ENCODE measurements around the gene ARL3.

Gene ARL3

GRCh38 chr10:102721954-102722353 is 7.8 kb upstream of the ARL3 start:
- TF ChIP-seq CREB5 (CRISPR knock-in tag; IDR thresholded peaks at IDR 0.05; ENCODE audit: low read depth): no peak
- no peak for TF ChIP-seq CSRNP3 (CRISPR knock-in tag; IDR thresholded peaks at IDR 0.05)
- no peak for TF ChIP-seq CSDC2 (CRISPR knock-in tag; IDR thresholded peaks at IDR 0.05)
- TF ChIP-seq SNAI2 (CRISPR knock-in tag; IDR thresholded peaks at IDR 0.05): no peak
- no peak for TF ChIP-seq ZNF565 (CRISPR knock-in tag; conservative IDR thresholded peaks at IDR 0.05; ENCODE audit: low read depth)
- TF ChIP-seq ESRRG (CRISPR knock-in tag; IDR thresholded peaks at IDR 0.05): no peak
- TF ChIP-seq TSHZ2 (CRISPR knock-in tag; IDR thresholded peaks at IDR 0.05): no peak
- TF ChIP-seq ISL1 (CRISPR knock-in tag; IDR thresholded peaks at IDR 0.05): no peak
- TF ChIP-seq ZNF70 (CRISPR knock-in tag; IDR thresholded peaks at IDR 0.05): no peak
- no peak for TF ChIP-seq OSR1 (CRISPR knock-in tag; IDR thresholded peaks at IDR 0.05)
- no peak for TF ChIP-seq ZFP3 (CRISPR knock-in tag; IDR thresholded peaks at IDR 0.05)
- TF ChIP-seq PPARA (CRISPR knock-in tag; IDR thresholded peaks at IDR 0.05; ENCODE audit: borderline replicate concordance): no peak
- no peak for TF ChIP-seq GLIS3 (CRISPR knock-in tag; IDR thresholded peaks at IDR 0.05)
- ATAC-seq: no peak

GRCh38 chr10:102720775-102721301 is 6.6 kb upstream of the ARL3 start:
- TF ChIP-seq SNAI2 (CRISPR knock-in tag; IDR thresholded peaks at IDR 0.05) (no peak), GLIS3 (CRISPR knock-in tag; IDR thresholded peaks at IDR 0.05) (no peak), OSR1 (CRISPR knock-in tag; IDR thresholded peaks at IDR 0.05) (no peak), POU6F1 (CRISPR knock-in tag; IDR thresholded peaks at IDR 0.05; ENCODE audit: borderline replicate concordance, low read depth) (no peak), ZNF565 (CRISPR knock-in tag; conservative IDR thresholded peaks at IDR 0.05; ENCODE audit: low read depth) (no peak), ZC3H10 (CRISPR knock-in tag; IDR thresholded peaks at IDR 0.05) (no peak), CSRNP3 (CRISPR knock-in tag; IDR thresholded peaks at IDR 0.05) (no peak), PATZ1 (CRISPR knock-in tag; IDR thresholded peaks at IDR 0.05; ENCODE audit: borderline replicate concordance) (no peak), ESRRG (CRISPR knock-in tag; IDR thresholded peaks at IDR 0.05) (no peak), CREB5 (CRISPR knock-in tag; IDR thresholded peaks at IDR 0.05; ENCODE audit: low read depth) (no peak), ZFP3 (CRISPR knock-in tag; IDR thresholded peaks at IDR 0.05) (no peak), PPARA (CRISPR knock-in tag; IDR thresholded peaks at IDR 0.05; ENCODE audit: borderline replicate concordance) (no peak), TCF4 (CRISPR knock-in tag; IDR thresholded peaks at IDR 0.05; ENCODE audit: borderline replicate concordance) (no peak), BACH2 (CRISPR knock-in tag; IDR thresholded peaks at IDR 0.05; ENCODE audit: borderline replicate concordance) (no peak), ZNF8 (CRISPR knock-in tag; IDR thresholded peaks at IDR 0.05) (no peak), RARB (CRISPR knock-in tag; IDR thresholded peaks at IDR 0.05) (no peak)
- no peak for ATAC-seq

Measured in SK-N-SH treated with all-trans-retinoic acid at 6 μM for 48 hours (cell line).